ENCODE data around the gene GZMH.

The GZMH gene

DNA sequence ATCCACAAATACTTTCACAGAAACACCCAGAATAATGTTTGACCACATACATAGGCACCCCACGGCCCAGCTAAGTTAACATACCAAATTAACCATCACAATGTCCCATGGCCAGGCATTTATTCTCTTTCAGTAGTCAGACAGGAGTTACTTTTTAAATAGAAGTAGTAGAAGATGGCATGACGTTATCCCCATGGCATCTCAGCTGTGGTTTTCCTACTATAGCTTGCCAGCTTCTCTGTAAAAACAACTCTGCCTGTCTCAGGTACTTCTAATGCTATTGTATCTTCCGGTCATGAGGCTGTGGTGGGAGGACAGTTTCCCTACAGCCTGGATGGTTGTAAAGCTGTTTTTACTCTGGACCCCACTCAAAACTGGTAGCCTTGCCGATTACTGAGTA, 52.7 kb downstream of the GZMH start:
- H3K27ac Mint-ChIP-seq: no peak overlapping the region
- H3K4me3 Mint-ChIP-seq: no peak overlapping the region
- H3K4me1 Mint-ChIP-seq: no peaks in the 10 kb centered on the region
- H3K9me3 Mint-ChIP-seq: peaks cover 13% of the 10 kb centered on the region
- H3K27me3 Mint-ChIP-seq: peaks cover 7% of the 10 kb centered on the region
- peaks cover 3% of the 10 kb centered on the region for H3K36me3 Mint-ChIP-seq

All from activated naive CD4-positive, alpha-beta T cell treated with anti-CD3 and anti-CD28 coated beads, Interleukin-2, amount 50 U/mL, for 24 hours (primary cell).